Measurements from ENCODE around the gene AFF2.

AFF2 gene

DNA sequence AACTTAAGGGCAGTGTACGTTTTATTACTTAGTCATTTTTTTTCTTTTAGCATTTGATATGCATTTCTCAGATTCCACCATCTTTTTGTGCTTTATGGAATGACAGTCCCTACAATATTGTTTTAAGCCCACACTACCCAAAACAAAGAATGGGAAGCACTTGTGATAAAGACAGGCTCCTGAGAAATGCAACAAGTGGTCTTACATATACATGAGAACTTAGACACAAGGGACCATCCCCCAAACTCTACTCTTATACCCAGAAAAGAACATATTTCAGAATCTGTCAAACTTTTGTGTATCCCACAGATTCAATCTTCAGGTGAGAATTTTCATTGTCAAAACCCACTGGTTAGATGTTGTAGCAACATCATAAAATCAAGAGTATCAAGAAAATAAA is 491.1 kb downstream of the AFF2 start:
- no peak for DNase-seq (ENCODE audit: low spot score)
- no peak for TF ChIP-seq CTCF (IDR thresholded peaks at IDR 0.05; ENCODE audit: extremely low read depth, missing control alignments)

GRCh38 chrX:148995661-148996060 is 495.2 kb downstream of the AFF2 start:
- DNase-seq (ENCODE audit: low spot score) = no peak
- TF ChIP-seq CTCF (IDR thresholded peaks at IDR 0.05; ENCODE audit: extremely low read depth, missing control alignments) = no peak

- no peak for DNase-seq (ENCODE audit: low spot score)
- TF ChIP-seq CTCF (IDR thresholded peaks at IDR 0.05; ENCODE audit: extremely low read depth, missing control alignments) = no peak
These were observed 501.9 kb downstream of the AFF2 start for GRCh38 chrX:149002320-149002719.

DNA sequence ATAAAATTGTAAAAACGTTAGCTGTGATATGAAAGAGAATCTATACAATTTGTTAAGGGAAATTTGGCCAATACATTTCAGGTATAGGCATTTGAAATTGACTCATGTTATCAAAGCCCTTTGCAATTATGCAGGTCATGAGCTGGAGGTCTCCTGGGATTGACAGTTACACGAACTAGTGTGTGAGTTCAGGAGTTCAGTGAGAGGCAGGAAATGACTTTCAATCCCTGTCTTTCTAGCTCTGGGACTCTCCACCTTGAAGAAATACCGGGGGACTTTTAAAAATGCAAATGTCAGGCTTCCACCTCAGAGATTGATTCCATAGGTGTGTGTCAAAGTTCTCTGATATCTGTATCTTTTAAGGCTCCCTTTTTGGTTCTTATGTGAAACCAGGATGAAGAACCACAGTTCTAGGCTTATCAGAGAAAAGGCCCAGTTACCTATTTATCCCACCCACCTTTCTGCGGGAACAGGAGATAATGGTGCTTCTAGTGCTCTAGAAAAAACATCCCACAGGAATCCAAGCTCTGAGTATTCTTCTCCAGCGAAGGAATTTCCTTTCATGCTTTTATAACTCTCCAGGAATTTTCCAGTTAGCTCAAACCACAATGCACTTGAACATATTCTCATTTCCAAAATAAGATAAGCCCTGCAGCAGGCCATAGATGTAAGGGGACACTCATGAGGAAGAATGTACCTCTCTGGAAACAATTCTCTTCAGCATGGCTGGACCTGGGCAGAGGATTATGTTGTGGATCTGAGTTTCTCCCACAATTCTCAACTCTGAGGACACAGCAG is 503.6 kb downstream of the AFF2 start:
- DNase-seq (ENCODE audit: low spot score) = no peak
- no peak for TF ChIP-seq CTCF (IDR thresholded peaks at IDR 0.05; ENCODE audit: extremely low read depth, missing control alignments)

DNA sequence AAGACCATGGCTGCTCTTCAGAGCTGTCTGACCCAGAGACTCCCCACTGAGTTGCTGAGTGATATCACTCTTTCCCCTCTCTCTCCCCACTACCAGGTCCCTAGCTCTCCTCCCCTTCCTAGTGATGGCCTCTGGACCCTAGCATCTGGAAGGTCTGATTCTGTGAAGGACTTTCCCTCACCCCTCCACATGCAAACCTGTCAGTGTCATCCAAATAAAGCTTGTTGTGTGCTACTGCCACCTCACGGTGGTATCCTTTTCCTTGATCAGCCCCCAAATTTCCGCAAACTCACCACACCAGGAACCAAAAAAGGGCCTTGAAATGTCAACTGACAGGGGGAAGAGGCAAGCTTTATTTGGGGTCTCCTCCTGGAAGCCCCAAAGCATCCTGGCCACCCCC is 504.5 kb downstream of the AFF2 start:
- peak; percentile 14 for TF ChIP-seq CTCF (IDR thresholded peaks at IDR 0.05; ENCODE audit: extremely low read depth, missing control alignments)
- DNase-seq (ENCODE audit: low spot score) = peak; percentile 7

DNA sequence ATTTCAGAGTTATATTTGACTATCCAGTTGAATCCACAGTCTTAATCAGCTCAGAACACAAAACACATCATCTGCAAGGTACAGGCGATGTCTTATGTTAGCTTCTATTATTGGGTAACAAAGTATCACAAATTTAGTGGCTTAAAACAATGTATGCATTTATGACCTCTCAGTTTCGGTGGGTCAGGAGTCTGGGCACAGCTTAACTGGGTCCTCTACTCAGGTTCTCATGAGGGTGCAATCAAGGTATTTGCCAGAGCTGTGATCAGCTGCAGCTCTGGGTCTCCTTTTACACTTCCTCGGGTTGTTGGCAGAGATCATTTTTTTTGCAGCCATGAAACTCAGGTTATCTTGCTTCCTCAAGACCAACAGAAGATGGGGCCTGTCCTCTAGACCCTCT is 505.8 kb downstream of the AFF2 start:
- no peak for TF ChIP-seq CTCF (IDR thresholded peaks at IDR 0.05; ENCODE audit: extremely low read depth, missing control alignments)
- DNase-seq (ENCODE audit: low spot score) = no peak

DNA sequence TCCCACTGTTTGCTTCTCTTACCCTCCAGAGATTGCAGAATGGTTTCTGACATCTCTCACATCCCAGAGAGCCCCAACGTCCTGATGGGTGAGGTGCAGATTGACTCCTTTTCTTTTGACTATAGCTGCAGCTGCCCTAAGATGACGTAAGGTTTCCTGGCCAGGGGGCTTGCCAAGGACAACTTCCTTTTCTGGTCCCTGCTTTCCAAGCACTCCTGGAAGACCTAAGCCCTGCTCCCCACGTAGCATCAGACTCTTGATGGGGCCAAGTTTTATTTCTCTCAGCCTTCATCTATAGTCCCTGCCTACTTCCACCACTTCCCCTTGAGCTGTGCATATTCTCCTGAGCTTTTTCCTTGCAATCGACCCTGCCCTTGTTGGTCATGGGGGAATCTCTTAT is 507.0 kb downstream of the AFF2 start:
- DNase-seq (ENCODE audit: low spot score) = no peak
- no peak for TF ChIP-seq CTCF (IDR thresholded peaks at IDR 0.05; ENCODE audit: extremely low read depth, missing control alignments)

Data from GM20000 (cell line).